Heart right ventricle (tissue), 16 donors: Measurements from ENCODE around the gene VARS1. TPM values are rescaled to one million over a fixed set of nuclear protein-coding genes. Genes with fewer than 3 reads are reported as not detected.

Experiments used
- ATAC-seq, 8 donors: fragments of 200-7000 bp; cut with Tn5 transposase; one replicate each; pipeline ENCODE4 v1.9.1; 2020; ENCODE audit warnings: mild to moderate bottlenecking in 8 of 8, moderate library complexity in 8 of 8, moderate number of reproducible peaks in 1 of 8
- DNase-seq, 2 donors: peaks; one replicate each; pipeline ENCODE4 v3.0.0-alpha.2; 2020
- H3K27ac ChIP-seq, 10 donors: fragments of 200-600 bp; sonication (generic) in 2 of 10; one replicate each; pipeline versions ENCODE4 v1.5.0 to v1.8.0; 2020 to 2022; ENCODE audit warnings: mild to moderate bottlenecking in 3 of 10
- H3K27me3 ChIP-seq, 7 donors: fragments of 200-600 bp; one replicate each; pipeline ENCODE4 v1.8.0; 2021 to 2022; ENCODE audit warnings: mild to moderate bottlenecking in 2 of 7
- H3K36me3 ChIP-seq, 9 donors: fragments of 200-600 bp; sonication (generic) in 1 of 9; one replicate each; pipeline versions ENCODE4 v1.5.0 to v1.8.0; 2020 to 2022; ENCODE audit warnings: mild to moderate bottlenecking in 2 of 9
- H3K4me1 ChIP-seq, 9 donors: fragments of 200-600 bp; sonication (generic) in 1 of 9; one replicate each; pipeline versions ENCODE4 v1.5.0 to v1.8.0; 2020 to 2022; ENCODE audit warnings: mild to moderate bottlenecking in 4 of 9
- H3K4me3 ChIP-seq, 10 donors: fragments of 200-600 bp; sonication (generic) in 2 of 10; one replicate each; pipeline versions ENCODE4 v1.5.0 to v1.8.0; 2020 to 2022; ENCODE audit warnings: mild to moderate bottlenecking in 7 of 10, moderate library complexity in 2 of 10
- H3K9me3 ChIP-seq, 11 donors: fragments of 200-600 bp in 10 of 11; sonication (generic) in 2 of 11; one replicate each; pipeline versions ENCODE4 v1.5.0 to v1.8.0; 2013 to 2022; ENCODE audit warnings: mild to moderate bottlenecking in 2 of 11, control low read depth in 1 of 11, moderate library complexity in 1 of 11
- CTCF ChIP-seq, 9 donors: fragments of 200-600 bp; sonication (generic) in 2 of 9; IDR thresholded peaks; one replicate each; pipeline versions ENCODE4 v1.5.0 to v1.8.0; 2021 to 2022; ENCODE audit warnings: antibody characterized with exemption in 9 of 9, mild to moderate bottlenecking in 5 of 9, moderate library complexity in 1 of 9
- whole genome bisulfite sequencing, 2 donors: extraction: QIAGEN DNeasy Blood & Tissue Kit; methylation state at CpG; one replicate each; pipeline ENCODE4 v1.1.7; 2013; ENCODE audit warnings: inconsistent platforms in 1 of 2; 5-methylcytosine and 5-hydroxymethylcytosine counted together
- intact Hi-C, 10 donors: fragments of 100-400 bp; cut with DNase I; formaldehyde crosslinking; loops; one replicate each; pipeline versions ENCODE4 v1.11.1 to v1.14.2; 2022
- polyA plus RNA-seq, 2 donors: library from polyadenylated mRNA; stranded (reverse); fragments of 200-250 nt; gene quantifications; one replicate each; pipeline ENCODE4 v1.2.3, GENCODE V29; 2013
- total RNA-seq, 10 donors: library from RNA; stranded (reverse); fragmentation: NEBNext Ultra II Directional in 3 of 10; extraction: Animal tissue kit (Norgen Biotek cat#: 25700) in 3 of 10; gene quantifications; one replicate each; pipeline versions ENCODE4 v1.2.1 to v1.2.4, GENCODE V29; 2021 to 2023
- donor health status: Arrhythmogenic right ventricular cardiomyopathy.
- donor health status: ischemic (EF 13 %, LVEDD 7.1; RV severe dilation, severe dysfunction).
- donor health status: healthy with polysubstance abuse.
- donor health status: DM: no; HTN: yes; CAD: no.
- donor health status: DM: no; HTN: no; CAD: no.
- donor health status: ischemic (EF 25% LVEDD 6.9; RV normal size, moderate dysfunction).
- donor health status: ischemic (EF 25% LVEDD 5.7; RV mildly dilated, moderate dysfunction).
- donor health status: healthy.
- donor health status: DM: yes; HTN: yes; CAD: no.
- donor health status: Ischemic cardiomyopathy.
- donor health status: ischemic (EF 35%, LVEDD 5.7; RV mildly dilated, moderate dysfunction).
- donor health status: nonischemic (EF 11% LVEDD 7.7; RV severe dilation, severe dysfunction).
- donor health status: DM: yes; HTN: yes; CAD: no.
- donor health status: PGD.
- donor health status: ischemic (EF 29% LVEDD 5.4; RV normal size, mild dysfunction).
- donor health status: nonischemic (EF 23%, LVEDD 6.1; RV moderate dilation, normal function).

The VARS1 gene
- total and polyA plus RNA-seq, 12 donors, result 22.4 to 44.0 (median 29.5) TPM

GRCh38 chr6:31765910-31766794 lies 29.4 kb downstream of the VARS1 start:
- Histone ChIP-seq H3K27ac (no peak overlapping the region), H3K4me3 (peak overlapping the region in 6 of 10 donors; percentile 3 to 43 (median 24)), H3K27me3 (no peaks in the 10 kb centered on the region), H3K36me3 (peaks cover 0 to 12% (median 0%) of the 10 kb centered on the region in 9 donors), H3K4me1 (peaks cover 0 to 26% (median 12%) of the 10 kb centered on the region in 9 donors), H3K9me3 (no peaks in the 10 kb centered on the region)
- WGBS, 2 donors, result 56% methylated on average over 42 of the region's 42 CpGs
- TF ChIP-seq CTCF (IDR thresholded peaks at IDR 0.05), result no peak
- DNase-seq (no peak), ATAC-seq (peak in 3 of 8 donors; percentile 30 to 48 (median 47))
- intact Hi-C loops, result loop anchor here in 4 of 10 donors (5.0 to 10.0 kb wide), 3 partner anchors 39 to 84 kb away; partner anchors contain the start of genes DDAH2 (in 3 of the 4) and LY6G5C (in 2 of the 4)

GRCh38 chr6:31765559-31765909 lies 30.0 kb downstream of the VARS1 start:
- no peak overlapping the region for H3K27ac ChIP-seq
- WGBS, 2 donors, result 89 to 92% methylated on average over 9 of the region's 9 CpGs
- ATAC-seq (no peak), DNase-seq (no peak)
- no peaks in the 10 kb centered on the region for H3K9me3 ChIP-seq
- no peak overlapping the region for H3K4me3 ChIP-seq
- H3K36me3 ChIP-seq, result peaks cover 0 to 12% (median 0%) of the 10 kb centered on the region in 9 donors
- H3K27me3 ChIP-seq, result no peaks in the 10 kb centered on the region
- intact Hi-C loops, result loop anchor here in 4 of 10 donors (5.0 to 10.0 kb wide), 3 partner anchors 38 to 83 kb away; partner anchors contain the start of genes DDAH2 (in 3 of the 4) and LY6G5C (in 2 of the 4)
- no peak for TF ChIP-seq CTCF (IDR thresholded peaks at IDR 0.05)
- peaks cover 0 to 26% (median 12%) of the 10 kb centered on the region in 9 donors for H3K4me1 ChIP-seq

- Histone ChIP-seq H3K4me1 (peaks cover 0 to 23% (median 12%) of the 10 kb centered on the region in 9 donors), H3K27me3 (no peaks in the 10 kb centered on the region), H3K27ac (no peak overlapping the region), H3K36me3 (peaks cover 0 to 14% (median 0%) of the 10 kb centered on the region in 9 donors), H3K4me3 (no peak overlapping the region), H3K9me3 (no peaks in the 10 kb centered on the region)
- intact Hi-C loops, result loop anchor here in 1 of 10 donors (10.0 kb wide), 1 partner anchor 79 kb away; the partner anchor contains the start of gene LY6G5C
- WGBS, 2 donors, result 87 to 93% methylated on average over 4 of the region's 4 CpGs
- DNase-seq, result no peak
- no peak for ATAC-seq
- no peak for TF ChIP-seq CTCF (IDR thresholded peaks at IDR 0.05)
Measured at GRCh38 chr6:31764198-31764597, 31.4 kb downstream of the VARS1 start.

- DNase-seq (peak in 1 of 2 donors; percentile 34), ATAC-seq (peak; percentile 47 to 80 (median 66))
- H3K27ac ChIP-seq, result peak overlapping the region in 1 of 10 donors; percentile 31
- H3K4me1 ChIP-seq, result peaks cover 0 to 23% (median 12%) of the 10 kb centered on the region in 9 donors
- no peaks in the 10 kb centered on the region for H3K9me3 ChIP-seq
- peaks cover 0 to 17% (median 0%) of the 10 kb centered on the region in 9 donors for H3K36me3 ChIP-seq
- intact Hi-C loops, result loop anchor here in 1 of 10 donors (10.0 kb wide), 1 partner anchor 79 kb away; the partner anchor contains the start of gene LY6G5C
- no peak overlapping the region for H3K4me3 ChIP-seq
- peak in 1 of 9 donors; percentile 11 for TF ChIP-seq CTCF (IDR thresholded peaks at IDR 0.05)
- no peaks in the 10 kb centered on the region for H3K27me3 ChIP-seq
- 4 to 10% methylated on average over 1 of the region's 1 CpG for WGBS, 2 donors
Measured at GRCh38 chr6:31763619-31763940, 32.0 kb downstream of the VARS1 start.
